ENCODE results near the gene TMEM123.

GRCh38 chr11:102393272-102393730 is 59.3 kb downstream of the TMEM123 start:
- TF ChIP-seq ZNF274 (IDR thresholded peaks at IDR 0.05; ENCODE audit: low read depth, low read length) = no peak
- no peak for TF ChIP-seq YY1 (IDR thresholded peaks at IDR 0.05; ENCODE audit: insufficient read depth, insufficient read length)

Measured in NT2/D1 (cell line).